Kasumi-1 (cell line): ENCODE measurements around the gene ADARB2.

Experiments
- DNase-seq, 2 experiments: peaks; one replicate each; lab custom pipeline; 2025; lab: John Stamatoyannopoulos, UW

Gene ADARB2

DNA sequence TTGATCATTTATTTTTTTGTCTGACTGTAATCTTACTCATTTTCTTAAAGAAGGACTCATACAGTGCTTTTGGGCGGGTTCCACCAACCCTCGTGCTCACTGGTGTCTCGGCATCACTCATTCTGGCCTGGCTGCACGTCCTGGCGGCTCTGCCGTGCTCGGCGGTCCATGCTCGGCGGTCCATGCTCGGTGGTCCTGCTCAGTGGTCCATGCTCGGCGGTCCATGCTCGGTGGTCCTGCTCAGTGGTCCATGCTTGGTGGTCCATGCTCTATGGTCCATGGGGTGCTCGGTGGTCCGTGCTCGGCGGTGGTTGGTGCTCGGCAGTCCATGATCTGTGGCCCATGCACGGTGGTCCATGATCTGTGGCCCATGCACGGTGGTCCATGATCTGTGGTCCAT, 608.7 kb downstream of the ADARB2 start:
- DNase-seq = no peak

DNA sequence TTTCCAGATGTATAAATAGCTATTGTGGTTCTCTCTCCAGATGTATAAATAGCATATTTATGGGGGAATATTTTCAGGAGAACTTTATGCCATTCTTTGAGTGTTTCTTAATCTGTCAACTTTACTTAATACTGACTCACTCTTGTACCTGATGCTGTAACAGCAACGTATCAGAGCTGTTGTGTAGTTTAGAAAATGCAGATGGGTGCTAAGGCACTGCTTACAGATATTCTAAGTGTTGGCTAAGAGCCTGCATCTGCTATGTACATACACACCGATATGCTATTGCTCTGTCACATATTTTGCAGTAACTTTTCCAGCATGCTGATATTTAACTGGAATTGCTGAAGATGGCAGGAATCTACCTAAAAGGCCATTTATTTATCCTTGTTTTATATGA, 609.2 kb downstream of the ADARB2 start:
- no peak for DNase-seq

DNA sequence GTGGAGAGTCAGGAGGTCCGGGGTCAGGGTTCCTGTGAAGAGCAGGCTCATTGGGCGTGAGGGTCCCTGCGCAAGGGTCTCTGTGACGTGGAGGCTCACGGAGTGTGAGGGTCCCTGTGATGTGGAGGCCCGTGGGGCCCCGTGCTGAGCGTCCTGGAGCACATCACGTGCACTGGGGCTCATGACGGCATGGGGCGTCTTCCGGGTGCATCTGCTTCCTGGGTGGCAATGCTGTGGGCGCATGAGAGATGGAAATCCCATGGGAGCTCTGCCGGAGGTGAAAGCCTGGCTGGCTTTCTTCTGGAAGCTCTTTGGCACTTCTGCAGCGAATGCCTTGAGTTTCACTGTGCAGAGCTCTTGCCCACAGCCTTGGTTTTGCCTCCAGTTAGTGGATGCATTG, 609.7 kb downstream of the ADARB2 start:
- DNase-seq = no peak
